ENCODE measurements around the gene ITSN1.

GRCh38 chr21:33848249-33848953 lies 206.1 kb downstream of the ITSN1 start:
- no peak for TF ChIP-seq CTCF (IDR thresholded peaks at IDR 0.05)
- no peak for TF ChIP-seq POLR2AphosphoS5 (IDR thresholded peaks at IDR 0.05)
- TF ChIP-seq POLR2A (IDR thresholded peaks at IDR 0.05), result no peak
